ENCODE measurements around the gene SHCBP1L.

The SHCBP1L gene

GRCh38 chr1:182952677-182953444, at the start of gene SHCBP1L:
TSS of gene SHCBP1L (minus strand) at chr1:182953166. CDS start at chr1:182953133, 33 bp downstream.
- DNase-seq: no peak

- DNase-seq: no peak
These were observed 49.3 kb upstream of the SHCBP1L start for GRCh38 chr1:183002267-183002666.

- no peak for DNase-seq
These were observed 47.4 kb upstream of the SHCBP1L start for GRCh38 chr1:183000167-183000962.

- no peak for DNase-seq
These were observed 45.5 kb upstream of the SHCBP1L start for GRCh38 chr1:182998482-182998881.

GRCh38 chr1:182996816-182997215, 43.9 kb upstream of the SHCBP1L start:
- DNase-seq: no peak

GRCh38 chr1:182995894-182996293, 42.9 kb upstream of the SHCBP1L start:
- DNase-seq: no peak

- DNase-seq: no peak
These were observed 40.8 kb upstream of the SHCBP1L start for GRCh38 chr1:182993746-182994145.

- DNase-seq: no peak
These were observed 37.6 kb upstream of the SHCBP1L start for GRCh38 chr1:182990413-182991144.

- no peak for DNase-seq
These were observed 32.9 kb upstream of the SHCBP1L start for GRCh38 chr1:182985876-182986275.

GRCh38 chr1:182984621-182985020, 31.7 kb upstream of the SHCBP1L start:
- no peak for DNase-seq

- no peak for DNase-seq
These were observed 31.2 kb upstream of the SHCBP1L start for GRCh38 chr1:182984138-182984537.

GRCh38 chr1:182978151-182978853, 25.3 kb upstream of the SHCBP1L start:
- DNase-seq: no peak

- DNase-seq: no peak
These were observed 24.5 kb upstream of the SHCBP1L start for GRCh38 chr1:182977480-182977879.

GRCh38 chr1:182974506-182975191, 21.7 kb upstream of the SHCBP1L start:
- no peak for DNase-seq

- DNase-seq: no peak
These were observed 19.9 kb upstream of the SHCBP1L start for GRCh38 chr1:182972829-182973228.

GRCh38 chr1:182972231-182972630, 19.3 kb upstream of the SHCBP1L start:
- no peak for DNase-seq

- DNase-seq: no peak
These were observed 18.3 kb upstream of the SHCBP1L start for GRCh38 chr1:182971219-182971618.

GRCh38 chr1:182968836-182969734, 16.1 kb upstream of the SHCBP1L start:
- DNase-seq: no peak

- no peak for DNase-seq
These were observed 15.3 kb upstream of the SHCBP1L start for GRCh38 chr1:182968151-182968741.

- no peak for DNase-seq
These were observed 12.9 kb upstream of the SHCBP1L start for GRCh38 chr1:182965861-182966260.

- no peak for DNase-seq
These were observed 12.1 kb upstream of the SHCBP1L start for GRCh38 chr1:182965096-182965495.

All from CD4-positive, alpha-beta T cell treated with Interleukin-17A for 4 hours (primary cell).